Measurements from ENCODE around the gene TBL1XR1. TPM values are rescaled to one million over a fixed set of nuclear protein-coding genes. Genes with fewer than 3 reads are reported as not detected.

The TBL1XR1 gene
- total RNA-seq, 1 experiment from 2014 or later, result 192 TPM

DNA sequence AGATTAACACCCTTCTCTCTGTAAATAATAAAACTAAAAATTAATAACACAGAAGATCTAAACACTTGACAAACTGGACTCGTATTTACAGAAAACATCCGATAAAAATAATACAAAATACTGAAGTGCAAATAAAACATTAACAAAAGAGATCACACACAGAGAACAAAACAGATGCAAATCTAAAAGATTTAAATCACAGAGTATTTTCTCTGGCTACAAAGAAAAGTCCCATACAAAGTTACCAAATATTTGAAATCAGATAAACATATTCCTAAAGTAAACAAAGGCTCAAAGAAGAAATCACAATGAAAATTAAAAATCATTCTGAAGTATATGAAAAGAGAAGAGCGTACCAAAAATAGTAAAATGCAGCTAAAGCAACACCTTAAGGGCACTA, 42.5 kb downstream of the TBL1XR1 start:
- Histone ChIP-seq H3K4me1 (ENCODE audit: control insufficient read depth, insufficient read depth, low read length) (peaks cover 52% of the 10 kb centered on the region), H3K27ac (ENCODE audit: low read length) (peak overlapping the region; percentile 66; the same call in 1 of the 2 replicates), H3K9me3 (ENCODE audit: control insufficient read depth, insufficient read depth, low read depth, low read length) (no peaks in the 10 kb centered on the region), H3K4me3 (ENCODE audit: low read depth in 2 of 2, low read length in 2 of 2) (no peak overlapping the region), H3K27me3 (ENCODE audit: control insufficient read depth, insufficient read depth, low read length) (no peaks in the 10 kb centered on the region), H3K36me3 (ENCODE audit: control insufficient read depth, insufficient read depth, low read length) (no peaks in the 10 kb centered on the region)
- ChIA-PET CTCF (no interaction called here), POLR2A (no interaction called here)
- intact Hi-C loops (cut with micrococcal nuclease; ENCODE audit: unreplicated experiment), result no loop called here
- in situ Hi-C loops (cut with HindIII; ENCODE audit: low pct_unique_long_range_greater_than_20kb, low sequenced_read_pairs), result no loop called here
- DNase-seq (ENCODE audit: low read depth, low spot score), result no peak
- no TSS peak for BruUV-seq (replicated peaks)
- ATAC-seq, result no peak
- TF ChIP-seq CTCF (IDR thresholded peaks at IDR 0.05), result no peak
- TF ChIP-seq TCF7L2 (IDR thresholded peaks at IDR 0.05; ENCODE audit: low read depth, low read length), result no peak
- no peak for TF ChIP-seq SIN3A (IDR thresholded peaks at IDR 0.05; ENCODE audit: borderline replicate concordance, insufficient read depth, low read depth, low read length)
- TF ChIP-seq REST (IDR thresholded peaks at IDR 0.05; ENCODE audit: insufficient read depth in 1 of 2, low read depth in 2 of 2, low read length in 1 of 2), result no peak
- no peak for TF ChIP-seq POLR2AphosphoS5 (IDR thresholded peaks at IDR 0.05; ENCODE audit: low read depth, low read length)

GRCh38 chr3:177150970-177151627, 46.2 kb downstream of the TBL1XR1 start:
- peak; percentile 93 for ATAC-seq
- CTCF ChIA-PET, result no interaction called here
- no peak for TF ChIP-seq TCF7L2 (IDR thresholded peaks at IDR 0.05; ENCODE audit: low read depth, low read length)
- TF ChIP-seq POLR2AphosphoS5 (IDR thresholded peaks at IDR 0.05; ENCODE audit: low read depth, low read length), result no peak
- no peaks in the 10 kb centered on the region for H3K36me3 ChIP-seq (ENCODE audit: control insufficient read depth, insufficient read depth, low read length)
- BruUV-seq (replicated peaks), result no TSS peak
- no peaks in the 10 kb centered on the region for H3K27me3 ChIP-seq (ENCODE audit: control insufficient read depth, insufficient read depth, low read length)
- no peaks in the 10 kb centered on the region for H3K9me3 ChIP-seq (ENCODE audit: control insufficient read depth, insufficient read depth, low read depth, low read length)
- POLR2A ChIA-PET, result no interaction called here
- in situ Hi-C loops (cut with HindIII; ENCODE audit: low pct_unique_long_range_greater_than_20kb, low sequenced_read_pairs) (no loop called here), intact Hi-C loops (cut with micrococcal nuclease; ENCODE audit: unreplicated experiment) (no loop called here)
- peak; percentile 58 for DNase-seq (ENCODE audit: low read depth, low spot score)
- peaks cover 63% of the 10 kb centered on the region for H3K4me1 ChIP-seq (ENCODE audit: control insufficient read depth, insufficient read depth, low read length)
- H3K27ac ChIP-seq (ENCODE audit: low read length), result peak overlapping the region; percentile 84
- peak overlapping the region; percentile 3 to 7; a peak in 2 of 4 replicates for H3K4me3 ChIP-seq (ENCODE audit: low read depth in 2 of 2, low read length in 2 of 2)

DNA sequence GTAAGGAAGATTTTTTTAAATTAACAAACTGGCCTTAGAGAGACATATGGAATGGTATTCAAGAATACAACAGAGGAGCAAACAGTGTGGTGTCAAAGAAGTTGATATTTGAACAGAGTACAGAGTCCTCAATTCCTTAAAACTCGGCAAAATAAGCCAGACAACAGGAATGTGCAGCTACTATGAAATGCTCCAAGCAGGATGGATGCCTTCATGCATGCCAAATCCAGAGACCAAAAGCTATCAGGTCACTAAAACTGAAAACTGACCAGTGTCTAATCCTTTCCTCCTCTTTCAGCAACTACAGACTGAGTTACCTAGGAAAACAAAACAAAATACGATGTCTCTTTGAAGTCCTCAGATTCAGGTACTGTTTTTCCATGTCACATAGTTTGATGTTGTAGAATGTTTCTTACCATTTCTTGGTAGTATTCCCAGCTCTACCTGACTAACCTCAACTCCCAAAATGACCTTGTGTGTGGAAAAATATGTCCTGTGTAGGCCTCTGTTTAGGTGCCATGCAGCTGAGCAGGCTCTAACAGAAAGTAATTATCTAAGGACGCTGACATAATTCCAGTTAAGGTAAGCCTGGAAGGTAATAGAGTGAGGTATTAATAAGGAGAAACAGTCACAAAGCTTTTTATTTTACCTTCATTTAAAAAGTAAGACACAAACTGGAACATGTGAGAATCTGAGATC, 46.9 kb downstream of the TBL1XR1 start:
- BruUV-seq (replicated peaks), result TSS peak; percentile 15
- no peak for DNase-seq (ENCODE audit: low read depth, low spot score)
- ATAC-seq, result peak; percentile 51
- H3K27ac ChIP-seq (ENCODE audit: low read length), result peak overlapping the region; percentile 84
- no peak for TF ChIP-seq POLR2AphosphoS5 (IDR thresholded peaks at IDR 0.05; ENCODE audit: low read depth, low read length)
- TF ChIP-seq CTCF (IDR thresholded peaks at IDR 0.05), result no peak
- no peak for TF ChIP-seq REST (IDR thresholded peaks at IDR 0.05; ENCODE audit: insufficient read depth in 1 of 2, low read depth in 2 of 2, low read length in 1 of 2)
- no peak for TF ChIP-seq SIN3A (IDR thresholded peaks at IDR 0.05; ENCODE audit: borderline replicate concordance, insufficient read depth, low read depth, low read length)
- TF ChIP-seq TCF7L2 (IDR thresholded peaks at IDR 0.05; ENCODE audit: low read depth, low read length), result no peak
- no peaks in the 10 kb centered on the region for H3K36me3 ChIP-seq (ENCODE audit: control insufficient read depth, insufficient read depth, low read length)
- no peaks in the 10 kb centered on the region for H3K9me3 ChIP-seq (ENCODE audit: control insufficient read depth, insufficient read depth, low read depth, low read length)
- intact Hi-C loops (cut with micrococcal nuclease; ENCODE audit: unreplicated experiment) (no loop called here), in situ Hi-C loops (cut with HindIII; ENCODE audit: low pct_unique_long_range_greater_than_20kb, low sequenced_read_pairs) (no loop called here)
- peaks cover 71% of the 10 kb centered on the region for H3K4me1 ChIP-seq (ENCODE audit: control insufficient read depth, insufficient read depth, low read length)
- CTCF ChIA-PET, result no interaction called here
- POLR2A ChIA-PET, result no interaction called here
- H3K27me3 ChIP-seq (ENCODE audit: control insufficient read depth, insufficient read depth, low read length), result no peaks in the 10 kb centered on the region
- H3K4me3 ChIP-seq (ENCODE audit: low read depth in 2 of 2, low read length in 2 of 2), result peak overlapping the region; percentile 3 to 19; a peak in 3 of 4 replicates

Measured in Panc1 (cell line).